Cardiac ventricle fibroblast (primary cell): ENCODE measurements around the gene CLDN2. TPM values are rescaled to one million over a fixed set of nuclear protein-coding genes. Genes with fewer than 3 reads are reported as not detected.

Experiments
- total RNA-seq: library from RNA; depleted of rRNA; stranded (reverse); fragments of >200 nt; gene quantifications from 2 replicates; pipeline ENCODE4 v1.2.3, GENCODE V29; 2015

Gene CLDN2
- total RNA-seq: not detected in 2 replicates

GRCh38 chrX:106919932-106920452 lies at the start of gene CLDN2:
TSS of gene CLDN2 (plus strand) at chrX:106920402. CDS start at chrX:106928229, 7,827 bp downstream.

GRCh38 chrX:106903291-106903824 lies 16.8 kb upstream of the CLDN2 start, which contains the start of gene RIPPLY1:
TSS of gene RIPPLY1 (minus strand) at chrX:106903341. CDS start at chrX:106903287, 54 bp downstream.

Other genes starting within 250 kb of the CLDN2 start
- not detected in 2 replicates for gene RNF128, start 193.7 kb upstream of the CLDN2 start, total RNA-seq
- gene TBC1D8B, start 117.7 kb upstream of the CLDN2 start, total RNA-seq: 9.2 and 10.0 TPM in 2 replicates
- not detected in 2 replicates for gene RIPPLY1, start 17.1 kb upstream of the CLDN2 start, total RNA-seq
- 14.2 and 17.8 TPM in 2 replicates for gene MORC4, start 79.8 kb downstream of the CLDN2 start, total RNA-seq
- gene RBM41, start 198.4 kb downstream of the CLDN2 start, total RNA-seq: 14.0 and 14.4 TPM in 2 replicates